HepG2 (cell line): ENCODE results near the gene PIAS1.

Source experiments
- CTCF ChIP-seq: sonication (generic); formaldehyde crosslinking; IDR thresholded peaks from 2 replicates; pipeline ENCODE4 v1.5.0; 2020; ENCODE audit warnings: mild to moderate bottlenecking, missing genetic modification reagents, moderate library complexity
- ELK4 ChIP-seq: sonication (generic); formaldehyde crosslinking; IDR thresholded peaks from 2 replicates; pipeline ENCODE4 v1.9.0; 2021; ENCODE audit warnings: missing genetic modification reagents, borderline replicate concordance
- GTF2F1 ChIP-seq: fragments of 150-350 bp; IDR thresholded peaks from 2 replicates; pipeline ENCODE4 v1.6.1; 2014; ENCODE audit warnings: low read length
- SNAPC4 ChIP-seq: sonication (generic); formaldehyde crosslinking; IDR thresholded peaks from 2 replicates; pipeline ENCODE4 v1.4.0; 2020; ENCODE audit warnings: mild to moderate bottlenecking, missing genetic modification reagents

GRCh38 chr15:68229386-68230156, 175.5 kb downstream of the PIAS1 start, which contains the start of gene CLN6:
- no peak for TF ChIP-seq ELK4
- no peak; the same call in 1 of the 2 replicates for TF ChIP-seq CTCF (CRISPR knock-in tag)
- TF ChIP-seq SNAPC4 (CRISPR knock-in tag) = no peak
- no peak for TF ChIP-seq GTF2F1
